Tibial nerve (tissue), 4 donors: ENCODE results near the gene FOXRED1. TPM values are rescaled to one million over a fixed set of nuclear protein-coding genes. Genes with fewer than 3 reads are reported as not detected.

Source experiments
- DNase-seq, 2 donors: peaks; one replicate each; pipeline ENCODE4 v3.0.0-alpha.2; 2019; ENCODE audit warnings: low spot score in 2 of 2
- H3K27ac ChIP-seq, 4 donors: fragments of 200-600 bp; sonication (generic) in 3 of 4; one replicate each; pipeline ENCODE4 v1.5.1; 2017 to 2019; ENCODE audit warnings: mild to moderate bottlenecking in 1 of 4
- H3K27me3 ChIP-seq, 2 donors: fragments of 200-600 bp; sonication (generic) in 1 of 2; one replicate each; pipeline versions ENCODE4 v1.5.1 to v1.6.0; 2017 to 2019
- H3K36me3 ChIP-seq, 3 donors: fragments of 200-600 bp; sonication (generic); one replicate each; pipeline ENCODE4 v1.5.1; 2018 to 2019
- H3K4me1 ChIP-seq, 4 donors: fragments of 200-600 bp; sonication (generic) in 3 of 4; one replicate each; pipeline ENCODE4 v1.5.1; 2017 to 2019
- H3K4me3 ChIP-seq, 4 donors: fragments of 200-600 bp; sonication (generic) in 3 of 4; one replicate each; pipeline ENCODE4 v1.5.1; 2017 to 2019; ENCODE audit warnings: mild to moderate bottlenecking in 1 of 4, moderate library complexity in 1 of 4
- H3K9me3 ChIP-seq, 4 donors: fragments of 200-600 bp; sonication (generic) in 3 of 4; one replicate each; pipeline ENCODE4 v1.5.1; 2017 to 2019
- EP300 ChIP-seq, 2 donors: sonication (generic); formaldehyde crosslinking; IDR thresholded peaks; one replicate each; pipeline ENCODE4 v1.6.1; 2017; ENCODE audit warnings: antibody characterized with exemption in 2 of 2, mild to moderate bottlenecking in 1 of 2
- POLR2A ChIP-seq, 2 donors: fragments of 450-650 bp; IDR thresholded peaks; one replicate each; pipeline ENCODE4 v1.6.1; 2017; ENCODE audit warnings: antibody characterized with exemption in 2 of 2, mild to moderate bottlenecking in 2 of 2, moderate library complexity in 2 of 2
- WGBS, 2 donors: methylation state at CpG; one replicate each; pipeline ENCODE4 v1.1.5; 2018; 5-methylcytosine and 5-hydroxymethylcytosine counted together
- total RNA-seq, 4 donors: library from RNA; depleted of rRNA; stranded (reverse); fragments of >200 nt; gene quantifications; one replicate each; pipeline ENCODE4 v1.1.0, GENCODE V29; 2016
- TF ChIP-seq, protein P1 (sequence below), 5 experiments: fragments of 200-600 bp in 3 of 5; fragments of 450-650 bp in 2 of 5; sonication (generic) in 3 of 5; IDR thresholded peaks; one replicate each; pipeline ENCODE4 v1.5.1; 2016 to 2019; ENCODE audit warnings: antibody characterized with exemption in 5 of 5, mild to moderate bottlenecking in 3 of 5, moderate library complexity in 2 of 5

The FOXRED1 gene
- total RNA-seq, 4 donors from 2014 or later: 17.9 to 29.5 (median 20.4) TPM

- DNase-seq: no peak
Observed at GRCh38 chr11:126280595-126280994, 11.6 kb downstream of the FOXRED1 start.

GRCh38 chr11:126281245-126281644 lies 12.3 kb downstream of the FOXRED1 start:
- Histone ChIP-seq H3K36me3 (peaks cover 0 to 29% (median 0%) of the 10 kb centered on the region in 3 donors), H3K27ac (no peak overlapping the region), H3K4me1 (peaks cover 0 to 36% (median 5%) of the 10 kb centered on the region in 4 donors), H3K27me3 (no peaks in the 10 kb centered on the region), H3K4me3 (no peak overlapping the region), H3K9me3 (no peaks in the 10 kb centered on the region)
- TF ChIP-seq, protein P1, sequence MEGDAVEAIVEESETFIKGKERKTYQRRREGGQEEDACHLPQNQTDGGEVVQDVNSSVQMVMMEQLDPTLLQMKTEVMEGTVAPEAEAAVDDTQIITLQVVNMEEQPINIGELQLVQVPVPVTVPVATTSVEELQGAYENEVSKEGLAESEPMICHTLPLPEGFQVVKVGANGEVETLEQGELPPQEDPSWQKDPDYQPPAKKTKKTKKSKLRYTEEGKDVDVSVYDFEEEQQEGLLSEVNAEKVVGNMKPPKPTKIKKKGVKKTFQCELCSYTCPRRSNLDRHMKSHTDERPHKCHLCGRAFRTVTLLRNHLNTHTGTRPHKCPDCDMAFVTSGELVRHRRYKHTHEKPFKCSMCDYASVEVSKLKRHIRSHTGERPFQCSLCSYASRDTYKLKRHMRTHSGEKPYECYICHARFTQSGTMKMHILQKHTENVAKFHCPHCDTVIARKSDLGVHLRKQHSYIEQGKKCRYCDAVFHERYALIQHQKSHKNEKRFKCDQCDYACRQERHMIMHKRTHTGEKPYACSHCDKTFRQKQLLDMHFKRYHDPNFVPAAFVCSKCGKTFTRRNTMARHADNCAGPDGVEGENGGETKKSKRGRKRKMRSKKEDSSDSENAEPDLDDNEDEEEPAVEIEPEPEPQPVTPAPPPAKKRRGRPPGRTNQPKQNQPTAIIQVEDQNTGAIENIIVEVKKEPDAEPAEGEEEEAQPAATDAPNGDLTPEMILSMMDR (IDR thresholded peaks at IDR 0.05): no peak
- TF ChIP-seq POLR2A (IDR thresholded peaks at IDR 0.05) (no peak), EP300 (IDR thresholded peaks at IDR 0.05) (no peak)
- 86 to 88% methylated on average over 6 of the region's 6 CpGs for WGBS, 2 donors
- no peak for DNase-seq

More at GRCh38 chr11:126280595-126280994, 11.6 kb downstream of the FOXRED1 start:
- no peaks in the 10 kb centered on the region for H3K27me3 ChIP-seq
- WGBS, 2 donors: 62 to 70% methylated on average over 5 of the region's 5 CpGs
- H3K4me1 ChIP-seq: peaks cover 0 to 36% (median 5%) of the 10 kb centered on the region in 4 donors
- H3K4me3 ChIP-seq: no peak overlapping the region
- H3K36me3 ChIP-seq: peaks cover 0 to 36% (median 0%) of the 10 kb centered on the region in 3 donors
- TF ChIP-seq, protein P1 (IDR thresholded peaks at IDR 0.05): no peak
- no peak overlapping the region for H3K27ac ChIP-seq
- H3K9me3 ChIP-seq: no peaks in the 10 kb centered on the region

GRCh38 chr11:126281666-126282175 lies 12.8 kb downstream of the FOXRED1 start:
- DNase-seq: no peak
- TF ChIP-seq EP300 (IDR thresholded peaks at IDR 0.05) (no peak), POLR2A (IDR thresholded peaks at IDR 0.05) (no peak)
- TF ChIP-seq, protein P1 (IDR thresholded peaks at IDR 0.05): no peak
- Histone ChIP-seq H3K27me3 (no peaks in the 10 kb centered on the region), H3K9me3 (no peaks in the 10 kb centered on the region), H3K4me1 (peaks cover 0 to 36% (median 5%) of the 10 kb centered on the region in 4 donors), H3K36me3 (peaks cover 0 to 27% (median 0%) of the 10 kb centered on the region in 3 donors), H3K27ac (peak overlapping the region; percentile 92 to 94 (median 93)), H3K4me3 (no peak overlapping the region)
- 91 to 92% methylated on average over 10 of the region's 10 CpGs for WGBS, 2 donors

DNA sequence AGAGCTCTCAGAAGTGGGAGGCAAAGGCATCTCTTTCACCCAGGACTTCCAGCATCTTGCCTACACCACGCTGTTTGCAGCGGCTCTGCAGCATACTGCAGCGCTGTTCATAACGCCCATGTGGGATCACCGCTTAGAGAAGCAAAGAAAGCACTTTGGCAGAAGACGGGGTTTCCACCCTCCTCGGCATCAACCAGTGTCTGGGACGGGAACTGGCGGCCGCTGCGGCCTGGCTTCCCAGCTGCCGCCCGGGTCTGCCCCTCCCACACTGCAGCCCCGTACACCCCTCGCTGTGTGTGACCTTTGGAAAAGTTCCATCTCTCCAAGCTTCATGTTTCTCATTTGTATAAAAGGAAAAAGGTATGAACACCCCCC lies 13.4 kb downstream of the FOXRED1 start:
- TF ChIP-seq, protein P1 (IDR thresholded peaks at IDR 0.05): no peak
- TF ChIP-seq POLR2A (IDR thresholded peaks at IDR 0.05) (no peak), EP300 (IDR thresholded peaks at IDR 0.05) (no peak)
- WGBS, 2 donors: 1 to 2% methylated on average over 15 of the region's 15 CpGs
- peak overlapping the region; percentile 70 to 90 (median 76) for H3K4me3 ChIP-seq
- peak in 1 of 2 donors; percentile 27 for DNase-seq
- peaks cover 0 to 25% (median 0%) of the 10 kb centered on the region in 3 donors for H3K36me3 ChIP-seq
- no peaks in the 10 kb centered on the region for H3K9me3 ChIP-seq
- peaks cover 0 to 36% (median 5%) of the 10 kb centered on the region in 4 donors for H3K4me1 ChIP-seq
- peak overlapping the region; percentile 92 to 94 (median 93) for H3K27ac ChIP-seq
- H3K27me3 ChIP-seq: no peaks in the 10 kb centered on the region

GRCh38 chr11:126282736-126283591 lies 14.0 kb downstream of the FOXRED1 start, which contains the start of gene TIRAP:
TIRAP (plus strand) TSS chr11:126283093; CDS start chr11:126290895, 7,802 bp downstream.
- H3K27me3 ChIP-seq: no peaks in the 10 kb centered on the region
- peak in 1 of 2 donors; percentile 58 for TF ChIP-seq POLR2A (IDR thresholded peaks at IDR 0.05)
- TF ChIP-seq, protein P1 (IDR thresholded peaks at IDR 0.05): peak in 3 of 5 experiments; percentile 5 to 61 (median 49)
- no peak for TF ChIP-seq EP300 (IDR thresholded peaks at IDR 0.05)
- peak within 1 kb of the TSS; percentile 92 to 94 (median 93) for H3K27ac ChIP-seq
- H3K4me1 ChIP-seq: peaks cover 0 to 36% (median 5%) of the 10 kb centered on the region in 4 donors
- WGBS, 2 donors: 0% methylated on average over 42 to 48 of the region's 82 CpGs
- H3K9me3 ChIP-seq: no peaks in the 10 kb centered on the region
- H3K36me3 ChIP-seq: peaks cover 0 to 25% (median 0%) of the 10 kb centered on the region in 3 donors
- peak; percentile 41 to 45 for DNase-seq
- peak within 1 kb of the TSS; percentile 70 to 90 (median 79) for H3K4me3 ChIP-seq
